C4-2B (cell line): ENCODE measurements around the gene BARD1.

ENCODE experiments used
- CTCF ChIP-seq: fragments of 450-650 bp; conservative IDR thresholded peaks from 2 replicates; pipeline ENCODE4 v1.5.1; 2017; ENCODE audit warnings: mild to moderate bottlenecking
- ZFX ChIP-seq: fragments of 450-650 bp; IDR thresholded peaks from 2 replicates; pipeline ENCODE4 v1.6.1; 2017

DNA sequence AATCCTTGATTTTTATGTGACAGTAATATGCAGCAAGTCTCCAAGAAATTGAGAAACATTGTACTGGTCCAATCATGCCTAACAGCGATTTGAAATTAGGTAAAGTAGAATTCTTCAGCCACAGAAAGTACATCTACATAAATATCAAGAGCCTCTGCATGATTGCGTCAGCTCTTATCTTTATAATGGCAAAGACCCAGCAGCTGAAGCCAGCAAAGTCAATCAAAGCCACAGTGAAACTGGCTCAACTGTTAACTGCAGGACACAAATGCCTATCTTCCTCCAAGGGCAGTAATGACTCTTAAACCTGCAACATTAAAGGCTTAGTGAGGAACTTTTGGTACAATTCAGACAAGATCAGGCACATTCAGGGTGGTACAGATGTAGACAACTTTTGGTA, 102.5 kb downstream of the BARD1 start:
- no peak for TF ChIP-seq CTCF
- no peak for TF ChIP-seq ZFX
